NCI-H748 (cell line): Measurements from ENCODE around the gene CD300H.
A peak's percentile ranks its signal among the peaks of the same experiment; 100 is the strongest.

ENCODE experiments used
- DNase-seq: peaks from one replicate; lab custom pipeline; 2025; ENCODE audit not compliant: unreplicated experiment; lab: John Stamatoyannopoulos, UW

CD300H gene

GRCh38 chr17:74552037-74552436 lies 15.3 kb downstream of the CD300H start:
- peak; percentile 4 for DNase-seq

GRCh38 chr17:74550602-74551001 lies 16.7 kb downstream of the CD300H start:
- DNase-seq = no peak

- DNase-seq = no peak
Observed at GRCh38 chr17:74549343-74549742, 18.0 kb downstream of the CD300H start.

- no peak for DNase-seq
Observed at GRCh38 chr17:74547736-74548135, 19.6 kb downstream of the CD300H start.

- DNase-seq = no peak
Observed at GRCh38 chr17:74547264-74547663, 20.0 kb downstream of the CD300H start.

GRCh38 chr17:74546586-74546985 lies 20.7 kb downstream of the CD300H start:
- DNase-seq = no peak

GRCh38 chr17:74545843-74546230 lies 21.5 kb downstream of the CD300H start, which contains the start of gene CD300C:
Gene CD300C (minus strand): TSS chr17:74546115. CDS start chr17:74545782, 333 bp downstream.
- no peak for DNase-seq

- DNase-seq = no peak
Observed at GRCh38 chr17:74544991-74545842, 22.1 kb downstream of the CD300H start.

GRCh38 chr17:74543891-74544760 lies 23.2 kb downstream of the CD300H start:
- DNase-seq = no peak

- no peak for DNase-seq
Observed at GRCh38 chr17:74543406-74543805, 23.9 kb downstream of the CD300H start.

GRCh38 chr17:74542727-74543383 lies 24.5 kb downstream of the CD300H start:
- DNase-seq = no peak

GRCh38 chr17:74542166-74542565 lies 25.1 kb downstream of the CD300H start:
- no peak for DNase-seq

- DNase-seq = no peak
Observed at GRCh38 chr17:74541176-74542111, 25.9 kb downstream of the CD300H start.

- DNase-seq = no peak
Observed at GRCh38 chr17:74539281-74539820, 28.0 kb downstream of the CD300H start.

- no peak for DNase-seq
Observed at GRCh38 chr17:74536890-74537289, 30.4 kb downstream of the CD300H start.

GRCh38 chr17:74532115-74532514 lies 35.2 kb downstream of the CD300H start:
- no peak for DNase-seq

GRCh38 chr17:74531231-74531761 lies 36.0 kb downstream of the CD300H start, which contains the start of gene CD300LB:
Gene CD300LB (minus strand): TSS chr17:74531475. CDS start chr17:74531350, 125 bp downstream.
- DNase-seq = no peak

- no peak for DNase-seq
Observed at GRCh38 chr17:74530831-74531150, 36.5 kb downstream of the CD300H start.

- no peak for DNase-seq
Observed at GRCh38 chr17:74529243-74529642, 38.1 kb downstream of the CD300H start.
